Astrocyte of the hippocampus (primary cell): Measurements from ENCODE around the gene LATS1.
"Not testable (repeated sequence)": the region's sequence is repeated elsewhere in the genome, so short reads cannot be mapped to it uniquely, and the experiment has no call there.

Experiments used
- DNase-seq: peaks from one replicate; pipeline ENCODE4 v3.0.0; 2011; ENCODE audit warnings: low read depth, low spot score

The LATS1 gene

DNA sequence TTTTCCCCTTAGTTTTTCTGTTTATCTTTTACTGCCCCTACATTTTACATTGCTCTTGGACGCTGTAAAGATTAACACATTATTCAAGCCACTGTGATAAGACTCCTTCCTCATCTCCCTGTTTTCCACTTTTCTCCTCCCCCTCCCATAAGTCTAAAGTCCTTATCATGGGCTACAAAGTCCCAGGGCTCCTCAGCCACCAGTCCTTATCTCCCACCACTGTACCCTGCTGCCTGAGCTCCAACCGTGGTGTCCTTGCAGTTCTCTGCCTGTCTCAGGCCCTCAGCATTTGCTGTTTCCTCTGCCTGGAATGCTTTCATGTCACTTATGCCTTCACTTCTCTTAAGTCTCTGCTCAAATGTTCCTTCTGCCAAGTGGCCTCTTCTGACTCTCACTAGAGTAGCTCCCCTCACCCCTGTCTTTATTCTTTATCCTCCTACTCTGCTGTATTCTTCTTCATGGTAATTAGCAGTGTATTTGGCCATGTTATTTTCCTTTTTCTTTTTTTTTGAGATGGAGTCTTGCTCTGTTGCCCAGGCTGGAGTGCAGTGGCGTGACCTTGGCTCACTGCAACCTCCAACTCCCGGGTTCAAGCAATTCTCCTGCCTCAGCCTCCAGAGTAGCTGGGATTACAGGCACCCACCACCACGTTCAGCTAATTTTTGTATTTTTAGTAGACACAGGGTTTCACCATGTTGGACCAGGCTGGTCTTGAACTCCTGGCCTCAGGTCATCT, 10.8 kb upstream of the LATS1 start:
- DNase-seq = no peak

DNA sequence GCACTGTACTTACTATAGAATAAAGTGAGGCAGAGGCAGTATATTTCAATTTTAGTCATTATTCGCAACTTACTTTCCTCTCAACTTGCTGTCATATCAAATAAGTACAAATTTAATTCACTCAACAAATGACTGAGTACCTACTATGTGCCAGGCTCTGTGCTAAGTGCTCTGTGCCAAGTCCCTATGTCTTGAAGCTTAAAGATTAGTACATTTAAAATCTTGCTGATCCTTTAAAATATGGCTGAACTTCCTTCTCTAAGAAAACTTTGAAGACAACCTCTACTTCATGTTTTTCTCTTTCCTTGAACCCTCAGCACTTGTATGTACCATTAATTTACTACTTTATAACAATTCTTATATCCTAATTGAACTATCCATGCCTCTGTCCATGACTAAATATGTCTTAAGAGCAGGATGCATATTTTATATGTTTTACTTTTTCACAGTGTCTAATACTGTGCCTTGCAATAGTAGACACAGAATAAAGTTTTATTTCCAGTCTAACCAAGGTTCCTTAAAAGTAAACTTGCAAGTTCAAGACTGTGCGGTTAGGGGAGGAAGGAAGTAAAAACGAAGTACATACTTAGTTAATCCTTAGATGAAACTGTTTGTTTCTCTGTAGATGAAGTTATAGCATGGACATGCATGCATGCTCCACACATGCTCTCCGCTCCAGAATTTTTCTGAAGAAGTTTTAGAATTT, 10.0 kb upstream of the LATS1 start:
- no peak for DNase-seq

DNA sequence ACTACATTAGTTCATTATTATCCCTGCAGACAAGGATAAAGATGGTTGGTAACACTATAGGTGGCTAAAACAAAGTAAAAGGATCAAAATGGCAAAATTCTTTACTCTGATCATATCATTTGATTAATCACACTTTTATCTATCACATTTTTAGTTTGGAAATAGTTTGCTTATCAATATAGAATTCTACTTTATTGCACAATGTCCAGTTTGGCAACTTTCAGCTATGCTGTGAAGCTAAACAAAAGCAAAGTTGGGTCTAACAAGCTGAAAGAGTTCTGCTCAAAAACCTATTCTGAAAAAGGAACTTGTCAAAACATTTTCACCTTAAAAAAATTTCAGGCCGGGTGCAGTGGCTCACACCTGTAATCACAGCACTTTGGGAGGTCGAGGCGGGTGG, 7.9 kb upstream of the LATS1 start:
- no peak for DNase-seq

DNA sequence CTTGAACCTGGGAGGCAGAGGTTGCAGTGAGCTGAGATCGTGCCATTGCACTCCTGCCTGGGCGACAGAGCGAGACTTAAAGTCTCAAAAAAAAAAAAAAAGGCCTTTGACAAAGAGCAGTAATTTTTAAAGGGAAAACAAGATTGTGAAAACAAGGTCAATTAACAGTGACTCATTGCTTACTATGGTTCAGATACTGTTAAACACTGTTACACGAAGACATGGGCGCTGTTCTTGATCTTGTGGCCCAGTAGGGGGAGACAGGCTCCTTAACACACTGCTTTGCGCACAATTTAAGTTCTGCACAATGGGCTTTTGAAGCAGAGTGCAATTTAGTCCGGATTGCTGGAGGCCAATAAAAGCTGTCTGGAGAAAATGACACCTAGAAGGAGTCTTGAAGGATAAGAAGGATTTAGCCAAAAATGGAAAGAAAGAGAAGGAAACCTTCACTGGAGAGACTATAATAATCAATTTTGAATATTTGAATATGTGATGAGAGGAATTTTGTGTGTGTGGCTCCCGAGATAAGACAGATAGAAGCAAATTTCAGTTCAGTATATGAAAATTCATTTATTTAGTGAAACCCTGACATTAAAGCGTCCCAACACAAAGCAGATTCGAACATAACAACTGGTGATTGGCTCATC, 6.0 kb upstream of the LATS1 start:
- peak; percentile 81 for DNase-seq

DNA sequence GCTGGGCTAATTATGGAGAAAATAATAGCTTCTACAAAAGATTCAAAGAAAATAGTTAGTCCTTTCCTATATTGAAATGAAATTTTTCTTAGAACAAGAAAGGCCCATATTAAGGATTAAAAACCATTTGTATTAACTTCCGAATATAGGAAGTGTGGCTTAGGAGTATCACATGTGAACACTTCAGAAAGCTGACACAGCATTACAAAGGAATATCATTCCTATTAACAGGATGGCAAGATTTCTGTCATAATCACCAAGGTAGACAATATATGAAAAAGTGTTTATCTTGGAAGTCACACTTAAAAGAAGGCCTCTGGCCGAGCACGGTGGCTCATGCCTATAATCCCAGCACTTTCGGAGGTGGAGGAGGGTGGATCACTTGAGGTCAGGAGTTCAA, 5.4 kb upstream of the LATS1 start:
- DNase-seq = no peak

DNA sequence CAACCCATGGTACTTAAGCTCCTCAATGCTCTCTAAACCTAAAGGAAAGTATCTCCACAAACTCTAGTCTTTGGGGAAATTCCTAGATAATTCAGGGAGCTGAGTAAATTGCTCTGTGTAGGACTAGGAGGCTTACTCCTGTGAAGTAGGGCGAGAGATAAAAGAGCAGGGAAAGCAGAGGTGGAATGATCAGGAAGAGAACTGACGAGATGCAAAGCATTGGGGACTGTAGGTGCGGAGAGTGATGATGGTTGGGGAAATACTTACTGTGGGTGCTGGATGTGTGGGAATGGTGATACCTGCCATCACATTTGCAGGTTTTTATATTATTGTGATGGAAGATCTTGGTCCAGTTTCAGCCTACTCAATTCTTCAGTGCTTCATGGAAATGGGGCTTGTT, 1.6 kb upstream of the LATS1 start:
- no peak for DNase-seq

DNA sequence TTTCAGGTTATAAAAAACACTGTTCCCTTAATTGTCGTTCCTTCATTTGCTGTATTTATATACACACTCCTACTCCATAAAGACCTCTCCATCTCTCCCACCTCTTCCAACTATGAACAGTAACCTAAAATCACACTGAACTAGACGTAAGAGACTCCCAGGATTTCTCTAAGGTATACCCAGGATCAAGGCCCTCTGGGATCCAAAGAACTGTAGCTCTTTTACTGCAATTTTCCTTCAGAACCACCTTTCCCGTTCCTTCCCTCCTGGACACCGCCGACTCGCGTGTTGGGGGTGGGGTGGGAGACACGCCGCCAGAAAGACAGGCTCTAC, 680 bp downstream of the LATS1 start:
- no peak for DNase-seq

DNA sequence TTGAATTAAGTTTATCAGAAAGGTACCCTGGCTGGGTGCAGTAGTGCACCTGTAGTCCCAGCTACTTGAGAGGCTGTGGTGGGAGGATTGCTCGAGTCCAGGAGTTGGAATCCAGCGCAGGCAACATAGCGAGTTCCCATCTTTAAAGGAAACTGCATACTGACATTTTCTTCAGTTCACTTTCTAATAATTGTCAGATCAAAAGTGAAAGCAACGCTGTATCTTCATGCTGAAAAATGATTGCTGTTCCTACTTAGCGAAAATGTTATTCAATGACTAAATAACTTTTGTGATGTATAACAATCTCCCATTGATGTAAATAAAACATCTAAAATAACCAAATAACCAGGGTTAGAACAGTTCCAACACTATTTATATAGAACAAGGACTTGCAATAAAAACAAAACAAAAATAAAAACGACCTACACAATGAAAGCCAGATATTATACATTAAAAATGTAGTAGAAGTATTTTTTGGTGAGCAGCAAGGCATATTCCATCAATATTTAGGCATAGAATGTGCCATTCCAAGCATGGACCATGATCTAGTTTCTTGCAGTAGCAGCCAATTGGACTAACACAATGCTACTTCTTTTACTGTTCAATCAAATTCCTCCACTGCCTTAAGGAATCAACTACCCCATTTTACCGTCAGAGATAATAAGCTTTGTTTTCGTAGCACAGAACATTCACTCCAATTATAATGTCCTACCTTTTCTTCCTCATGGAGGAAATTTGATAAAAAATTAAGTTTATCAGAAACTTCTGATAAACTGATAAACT, 1.5 kb downstream of the LATS1 start:
- peak; percentile 11 for DNase-seq

DNA sequence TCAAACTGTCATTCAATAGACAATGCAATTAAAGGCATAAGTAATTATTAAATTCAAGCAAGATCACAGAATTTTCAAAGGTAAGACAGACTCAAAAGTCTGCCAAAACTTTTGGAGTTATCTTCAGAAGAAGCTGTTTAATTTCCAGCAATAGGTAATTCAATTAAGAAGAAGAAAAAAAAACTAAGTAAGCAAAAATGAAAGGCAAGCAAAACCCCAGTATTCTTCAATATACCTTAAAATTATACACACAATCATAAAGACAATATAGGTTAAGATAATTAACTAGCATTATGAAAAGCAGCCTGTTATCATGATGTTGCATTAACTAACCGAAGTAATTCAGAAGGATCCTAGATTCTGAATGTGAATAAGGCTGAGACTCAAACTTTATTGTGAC, 3.5 kb downstream of the LATS1 start:
- DNase-seq = no peak

DNA sequence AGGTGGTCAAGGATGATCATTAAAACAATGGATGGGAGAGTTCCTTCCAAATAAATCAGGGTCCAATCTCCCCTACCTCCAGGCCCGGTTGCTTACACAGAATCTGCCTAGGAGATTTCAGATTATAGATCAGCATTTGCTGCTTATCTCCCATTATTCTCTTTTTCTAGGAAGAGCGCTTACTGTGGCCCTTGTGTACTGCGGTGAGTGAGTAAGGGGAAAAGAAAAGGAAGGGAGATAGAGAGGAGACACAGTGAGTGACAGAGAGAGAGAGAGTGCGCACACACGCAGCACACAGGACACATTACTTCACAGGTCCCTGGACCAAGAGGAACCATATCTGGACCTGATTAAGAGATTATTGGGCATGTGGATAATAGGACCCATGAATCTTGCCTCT, 6.2 kb downstream of the LATS1 start:
- no peak for DNase-seq

DNA sequence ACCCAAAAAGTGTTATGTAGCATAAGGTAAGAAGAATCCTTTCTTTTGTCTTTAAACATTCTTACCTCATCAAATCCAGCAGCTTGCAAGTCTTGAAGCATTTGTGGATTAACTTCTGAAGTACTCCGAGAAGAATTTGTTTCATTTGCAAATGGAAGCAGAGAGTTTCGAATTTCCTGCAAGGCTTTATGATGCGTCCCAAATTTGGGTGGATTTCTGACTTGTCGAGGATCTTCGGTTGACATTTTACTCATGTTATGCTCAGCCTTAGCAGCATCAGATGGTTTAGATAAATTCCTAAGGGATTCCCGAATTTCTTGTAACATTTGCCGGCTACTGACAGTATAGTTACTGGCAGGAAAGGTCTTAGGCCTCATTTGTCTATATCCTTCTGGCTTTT, 16.2 kb downstream of the LATS1 start:
- peak; percentile 6 for DNase-seq

DNA sequence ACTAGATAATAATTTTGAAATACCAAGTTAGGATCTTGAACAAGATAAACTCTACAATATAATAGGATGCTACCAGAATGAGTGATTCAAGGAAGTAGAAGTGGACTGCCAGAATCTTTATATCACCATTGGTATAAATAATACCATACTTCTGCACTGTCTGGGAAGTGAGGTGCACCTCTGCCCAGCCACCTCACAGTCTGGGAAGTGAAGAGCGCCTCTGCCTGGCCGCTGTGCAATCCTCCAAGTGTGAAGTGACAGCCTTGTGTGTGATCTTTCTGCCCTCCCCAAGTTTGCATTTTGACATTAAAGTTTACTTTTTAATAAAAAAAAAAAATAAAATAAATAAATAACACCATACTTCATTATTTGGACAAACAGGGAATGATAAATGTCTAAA, 18.8 kb downstream of the LATS1 start:
- DNase-seq = no peak

DNA sequence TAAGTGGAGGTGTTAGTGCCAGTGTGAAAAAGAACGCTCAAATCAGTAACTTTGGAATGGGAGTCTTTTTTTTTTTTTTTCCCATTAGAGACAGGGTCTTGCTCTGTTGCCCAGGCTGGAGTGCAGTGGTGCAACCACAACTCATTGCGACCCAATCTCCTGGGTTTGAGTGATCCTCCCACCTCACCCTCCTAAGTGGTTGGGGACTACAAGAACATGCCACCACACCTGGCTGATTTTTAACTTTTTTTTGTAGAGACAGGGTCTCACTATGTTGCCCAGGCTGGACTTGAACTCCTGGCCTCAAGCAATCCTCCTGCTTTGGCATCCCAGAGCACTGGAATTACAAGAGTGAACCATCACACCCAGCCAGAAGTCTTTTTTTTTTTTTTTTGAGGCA, 19.7 kb downstream of the LATS1 start:
- DNase-seq = no peak

DNA sequence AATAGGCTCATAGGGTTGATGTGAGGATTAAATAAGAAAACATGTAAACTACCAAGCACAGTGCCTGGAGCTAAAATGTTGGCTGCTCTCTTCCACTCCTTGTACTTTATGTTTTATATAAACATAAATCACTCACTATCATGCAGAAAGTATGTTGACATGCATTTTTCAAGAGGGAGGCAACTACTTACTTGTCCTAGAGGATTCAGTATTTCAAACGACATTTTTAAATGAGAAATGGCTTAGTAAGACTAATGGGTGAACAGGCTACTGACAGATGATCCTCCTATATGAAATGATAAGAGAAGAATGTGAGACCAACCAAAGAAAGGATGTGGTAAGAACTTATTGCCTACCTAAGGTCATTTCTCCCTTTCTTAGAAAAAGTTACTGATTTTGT, 21.0 kb downstream of the LATS1 start:
- DNase-seq = no peak

DNA sequence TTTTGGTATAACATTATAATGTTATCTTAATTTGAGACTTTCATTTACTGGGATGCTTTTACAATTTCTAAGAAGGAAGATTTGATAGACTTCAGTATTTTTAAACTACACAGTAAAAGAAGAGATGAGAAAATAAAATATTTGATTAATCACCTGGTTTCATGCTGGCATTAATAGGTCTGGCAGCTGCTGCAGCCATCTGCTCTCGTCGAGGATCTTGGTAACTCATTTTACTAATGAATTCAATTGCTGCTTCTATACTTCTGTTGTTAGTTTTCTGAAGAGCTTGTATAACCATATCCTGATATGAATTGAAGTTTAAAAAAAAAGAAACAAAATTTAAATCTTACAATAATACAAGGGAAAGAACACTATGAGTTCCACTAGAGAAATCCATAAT, 23.0 kb downstream of the LATS1 start:
- DNase-seq = no peak

DNA sequence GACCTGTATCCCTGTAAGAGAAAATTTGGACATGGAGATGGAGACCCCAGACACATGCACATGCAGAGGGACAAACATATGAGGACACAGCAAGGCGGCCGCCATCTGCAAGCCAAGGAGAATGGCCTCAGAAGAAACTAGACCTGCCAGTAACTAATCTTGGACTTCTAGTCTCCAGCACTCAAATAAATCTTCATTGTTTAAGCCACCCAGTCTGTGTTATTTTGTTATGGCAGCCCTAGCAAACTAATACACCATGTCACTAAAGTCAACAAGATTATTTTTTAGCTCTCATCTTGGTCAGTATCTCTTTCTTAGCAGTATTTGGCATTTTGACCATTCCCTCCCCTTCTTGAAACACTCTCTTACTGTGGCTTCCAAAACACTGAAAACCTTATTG, 26.7 kb downstream of the LATS1 start:
- no peak for DNase-seq

DNA sequence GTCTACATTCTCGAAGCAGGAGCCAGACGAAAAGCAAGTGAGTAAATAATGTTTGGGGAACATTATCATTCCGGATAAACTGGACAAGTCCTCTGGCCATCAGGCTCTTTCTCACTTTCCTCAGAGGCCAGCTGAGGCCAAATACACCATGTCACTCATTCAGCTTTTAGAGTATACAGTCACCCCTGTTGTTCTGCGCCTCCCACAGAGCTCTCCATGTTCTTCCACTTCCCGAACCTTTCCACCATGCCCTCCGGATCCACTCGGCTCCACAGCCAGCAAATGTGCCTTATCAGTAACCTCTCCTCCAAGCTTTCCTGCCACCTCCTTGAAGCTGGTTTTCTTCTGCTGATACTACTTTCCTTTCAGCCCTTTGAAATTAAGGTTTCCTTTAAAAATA, 31.7 kb downstream of the LATS1 start:
- DNase-seq = no peak

DNA sequence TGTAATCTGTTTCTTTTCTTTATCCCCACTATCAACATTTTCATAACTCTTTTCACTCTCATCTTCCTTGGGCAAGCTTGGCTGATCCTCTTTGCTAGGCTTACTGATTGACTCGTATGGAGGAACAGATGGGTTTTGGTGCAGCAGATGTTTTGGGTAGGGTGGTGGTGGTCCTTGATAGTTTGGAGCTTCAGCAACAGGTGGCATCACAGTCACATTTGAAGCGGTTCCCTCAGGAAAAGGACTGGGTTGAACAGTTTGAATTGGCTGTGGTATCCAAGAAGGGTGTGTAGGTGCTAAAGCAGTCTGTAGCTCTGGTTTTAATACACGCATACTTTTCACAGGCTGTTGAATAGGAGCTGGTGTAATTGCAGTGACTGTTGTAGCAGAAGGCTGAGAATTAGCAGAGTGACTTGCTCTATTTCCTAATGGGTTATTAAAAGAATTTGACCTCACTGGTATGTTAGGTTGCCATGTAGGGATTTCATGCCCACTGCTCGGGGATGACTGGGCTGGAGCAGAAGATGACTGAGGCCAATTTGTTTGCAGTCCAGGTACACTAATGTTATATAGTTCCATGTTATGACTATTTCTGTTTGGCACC, 34.5 kb downstream of the LATS1 start:
- DNase-seq = peak; percentile 9

DNA sequence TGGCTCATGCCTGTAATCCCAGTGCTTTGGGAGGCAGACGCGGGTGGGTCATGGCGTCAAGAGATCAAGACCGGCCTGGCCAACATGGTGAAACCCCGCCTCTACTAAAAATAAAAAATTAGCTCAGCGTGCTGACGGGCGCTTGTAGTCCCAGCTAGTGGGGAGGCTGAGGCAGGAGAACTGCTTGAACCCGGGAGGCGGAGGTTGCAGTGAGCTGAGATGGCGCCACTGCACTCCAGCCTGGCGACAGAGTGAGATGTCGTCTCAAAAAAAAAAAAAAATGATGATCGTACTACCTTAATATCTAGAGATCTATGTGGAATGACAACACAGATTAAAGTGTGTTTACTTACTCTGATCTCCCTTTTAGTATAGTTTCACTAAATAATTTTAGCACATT, 36.1 kb downstream of the LATS1 start:
- not testable (repeated sequence) for DNase-seq

DNA sequence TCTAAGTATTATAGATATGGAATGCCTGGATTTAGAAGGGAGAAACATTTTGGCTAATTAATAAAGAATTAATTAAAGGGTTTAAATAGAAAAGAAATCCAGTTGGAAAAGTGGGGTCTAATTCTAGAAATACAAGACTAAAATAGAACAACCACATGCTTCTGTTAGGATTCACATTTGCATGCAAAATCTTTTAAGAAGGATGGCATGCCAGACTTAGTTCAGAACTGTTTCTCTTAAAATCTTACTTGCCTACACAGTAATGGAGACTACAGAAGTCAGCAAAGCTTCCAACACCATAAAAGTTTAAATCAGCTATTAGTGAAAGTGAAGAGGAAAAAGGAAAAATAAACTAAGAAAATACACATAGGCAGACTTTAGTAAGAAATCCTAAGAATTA, 36.7 kb downstream of the LATS1 start:
- DNase-seq = no peak

DNA sequence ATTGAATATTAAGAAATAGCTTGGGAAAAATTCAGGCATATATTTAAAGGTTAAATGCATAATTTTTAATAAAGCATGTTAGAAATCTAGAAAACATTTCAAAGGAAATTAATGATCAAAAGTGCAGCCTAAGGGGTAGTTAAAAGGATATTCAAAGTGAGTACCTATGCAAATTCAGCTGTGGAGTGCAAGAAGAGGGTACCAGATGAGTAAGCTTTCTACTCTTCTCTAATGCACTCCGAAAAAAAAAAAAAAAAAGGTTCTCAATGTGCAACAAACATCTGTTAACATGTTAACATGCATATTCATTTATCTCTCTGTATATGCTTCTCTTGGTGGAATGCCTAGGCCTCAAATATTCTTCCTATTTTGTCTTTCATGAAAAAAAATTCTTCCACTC, 37.4 kb downstream of the LATS1 start:
- DNase-seq = no peak

DNA sequence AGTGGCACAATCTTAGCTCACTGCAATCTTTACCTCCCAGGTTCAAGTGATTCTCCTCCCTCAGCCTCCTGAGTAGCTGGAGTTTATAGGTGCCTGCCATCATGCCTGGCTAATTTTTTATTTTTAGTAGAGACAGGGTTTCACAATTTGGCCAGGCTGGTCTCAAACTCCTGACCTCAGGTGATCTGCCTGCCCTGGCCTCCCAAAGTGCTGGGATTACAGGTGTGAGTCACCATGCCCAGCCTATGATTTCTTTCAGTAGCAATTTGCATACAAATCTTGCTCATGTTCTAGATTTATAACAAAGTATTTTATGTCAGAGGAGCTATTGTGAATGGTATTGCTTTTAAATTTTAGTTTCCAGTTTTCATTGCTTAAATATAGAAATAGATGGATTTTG, 45.6 kb downstream of the LATS1 start:
- not testable (repeated sequence) for DNase-seq
